Mucosa of rectum (tissue), 2 donors: ENCODE results near the gene CERKL.

Experiments
- H3K27ac ChIP-seq, 2 donors: one replicate each; pipeline ENCODE4 v1.7.0; 2013; ENCODE audit warnings: inconsistent platforms in 2 of 2, low read depth in 2 of 2, low read length in 2 of 2
- H3K27me3 ChIP-seq, 2 donors: one replicate each; pipeline ENCODE4 v1.7.0; 2013; ENCODE audit warnings: low read length in 2 of 2; ENCODE audit not compliant: control insufficient read depth in 2 of 2, insufficient read depth in 2 of 2
- H3K36me3 ChIP-seq, 2 donors: one replicate each; pipeline ENCODE4 v1.7.0; 2013; ENCODE audit warnings: low read length in 2 of 2; ENCODE audit not compliant: control insufficient read depth in 2 of 2, insufficient read depth in 2 of 2
- H3K4me1 ChIP-seq, 2 donors: one replicate each; pipeline ENCODE4 v1.7.0; 2013; ENCODE audit warnings: low read length in 2 of 2, mild to moderate bottlenecking in 1 of 2; ENCODE audit not compliant: control insufficient read depth in 2 of 2, insufficient read depth in 2 of 2
- H3K4me3 ChIP-seq, 2 donors: one replicate each; pipeline ENCODE4 v1.7.0; 2013; ENCODE audit warnings: low read length in 2 of 2
- H3K9ac ChIP-seq, 2 donors: one replicate each; pipeline ENCODE4 v1.7.0; 2013; ENCODE audit warnings: low read length in 2 of 2, low read depth in 1 of 2, mild to moderate bottlenecking in 1 of 2
- H3K9me3 ChIP-seq, 2 donors: one replicate each; pipeline ENCODE4 v1.7.0; 2013; ENCODE audit warnings: low read length in 2 of 2; ENCODE audit not compliant: control insufficient read depth in 2 of 2
- donor health status: healthy.
- donor health status: Normal muscosa, but diverticular disease.

Gene CERKL

DNA sequence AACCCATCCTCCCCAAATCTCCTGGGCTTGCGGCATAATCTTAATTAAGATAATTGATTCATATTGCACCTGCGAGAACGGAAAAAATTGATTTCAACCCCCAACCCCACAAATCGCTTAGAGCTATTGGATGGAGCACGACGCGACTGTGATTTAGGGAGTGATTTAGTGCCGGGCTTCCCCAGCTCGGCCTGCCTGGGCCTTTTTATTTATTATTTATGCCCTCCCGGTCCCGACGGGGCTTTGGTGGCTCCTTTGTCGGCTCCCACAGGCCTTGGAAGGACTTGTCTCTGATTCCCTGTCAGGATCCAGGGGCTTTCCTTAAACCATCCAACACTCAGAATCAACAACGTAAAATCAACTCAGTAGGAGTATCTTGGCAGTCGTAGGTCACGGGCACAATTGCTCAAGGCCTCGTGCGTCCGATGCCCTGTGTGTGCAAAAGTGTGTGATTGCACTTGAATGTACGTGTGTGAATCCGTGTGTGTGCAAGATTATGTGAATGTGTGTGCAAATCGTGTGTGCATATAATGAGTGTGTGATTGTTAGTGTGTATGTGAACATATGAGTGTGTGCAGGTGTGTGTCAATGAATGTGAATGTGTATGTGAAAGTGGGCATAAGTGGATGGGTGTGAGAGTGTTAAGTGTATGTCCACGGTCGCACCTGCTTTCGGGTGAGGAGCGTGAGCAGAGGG lies 27.7 kb upstream of the CERKL start:
- Histone ChIP-seq H3K36me3 (no peaks in the 10 kb centered on the region), H3K27ac (no peak overlapping the region), H3K9me3 (peaks cover 0 to 5% of the 10 kb centered on the region in 2 donors), H3K9ac (no peak overlapping the region), H3K27me3 (peaks cover 51 to 57% of the 10 kb centered on the region in 2 donors), H3K4me1 (peaks cover 0 to 2% of the 10 kb centered on the region in 2 donors), H3K4me3 (no peak overlapping the region)

DNA sequence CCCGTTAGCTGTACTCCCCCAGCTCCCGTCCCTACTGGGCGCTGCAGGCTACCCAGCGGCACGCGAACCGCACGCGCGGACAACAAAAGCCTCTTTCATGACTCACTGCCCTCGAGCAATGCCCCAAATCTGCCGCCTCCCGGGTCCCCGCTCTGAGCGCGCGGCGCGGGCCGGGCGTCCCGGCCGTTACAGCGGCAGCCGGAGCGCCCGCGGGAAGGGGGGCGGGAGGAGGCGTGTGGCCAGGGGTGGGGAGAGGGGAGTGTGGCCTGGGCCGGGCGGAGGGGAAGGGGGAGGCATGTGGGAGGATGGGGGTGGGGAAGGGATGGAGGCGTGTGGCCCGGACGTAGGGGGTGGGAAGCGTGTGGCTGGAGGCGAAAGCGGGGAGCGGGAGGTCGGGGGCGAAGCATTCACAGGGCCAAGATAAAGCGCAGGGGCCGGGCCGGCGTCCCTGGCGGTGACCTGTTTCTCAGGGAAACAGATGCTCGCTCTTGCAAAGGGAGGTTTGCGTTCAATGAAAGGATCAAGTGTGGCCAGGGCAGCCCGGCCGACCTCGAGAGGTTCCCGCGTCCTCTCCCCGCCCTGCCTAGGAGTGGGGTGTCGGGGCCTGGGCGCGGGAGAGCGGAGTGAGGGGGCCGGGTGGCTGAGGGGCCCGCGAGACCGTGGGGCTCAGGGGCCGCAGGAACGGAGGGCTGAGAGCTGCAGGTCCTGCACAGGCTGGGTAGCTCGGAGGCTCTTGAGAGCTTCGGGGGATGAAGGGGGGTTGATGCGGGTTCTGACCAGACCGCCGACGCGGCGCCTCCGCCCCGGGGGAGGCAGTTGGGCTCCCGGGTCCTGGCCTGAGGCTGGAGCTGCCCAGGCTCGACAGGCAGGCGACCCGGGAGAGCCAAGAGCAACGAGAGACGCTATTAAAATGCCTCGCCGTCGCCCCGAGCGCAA lies 26.9 kb upstream of the CERKL start:
- Histone ChIP-seq H3K4me3 (no peak overlapping the region), H3K4me1 (peaks cover 0 to 2% of the 10 kb centered on the region in 2 donors), H3K27ac (no peak overlapping the region), H3K27me3 (peaks cover 57 to 60% of the 10 kb centered on the region in 2 donors), H3K36me3 (no peaks in the 10 kb centered on the region), H3K9ac (no peak overlapping the region), H3K9me3 (peaks cover 0 to 5% of the 10 kb centered on the region in 2 donors)

DNA sequence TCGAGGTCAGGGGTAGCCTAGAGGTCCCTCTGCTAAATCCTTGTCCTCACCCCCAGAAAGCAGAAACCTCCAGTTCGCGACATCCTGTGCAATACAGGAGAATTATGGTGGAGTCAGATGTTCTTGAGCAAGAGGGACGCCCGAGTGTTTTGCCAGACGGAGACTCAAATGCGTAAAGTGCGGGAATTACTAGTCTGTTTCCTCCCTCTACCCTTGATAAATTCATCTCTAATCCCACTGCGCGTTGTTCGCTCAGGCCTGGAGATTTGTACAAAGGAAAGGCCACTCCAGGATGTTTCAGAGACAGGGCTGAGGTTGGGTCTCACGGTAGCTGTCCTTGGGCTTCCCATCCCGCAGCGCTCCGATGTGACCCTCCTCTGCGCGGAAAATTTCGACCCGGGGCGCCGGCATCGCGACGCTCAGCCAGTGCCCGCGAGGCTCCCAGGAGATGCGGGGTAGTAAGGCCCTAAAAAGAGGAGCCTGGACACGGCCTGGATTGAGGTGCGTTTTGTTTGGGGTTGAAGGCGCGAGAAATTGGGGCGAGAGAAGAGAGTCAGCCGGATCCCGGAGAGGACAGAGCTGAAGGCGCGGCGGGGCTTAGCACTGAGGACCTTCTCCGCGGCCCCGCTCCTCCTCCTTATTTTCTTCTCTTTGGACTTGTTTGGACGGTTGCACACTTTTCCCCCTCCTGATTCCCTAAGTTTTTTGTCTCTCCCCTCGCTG lies 26.1 kb upstream of the CERKL start:
- H3K4me1 ChIP-seq = peaks cover 0 to 2% of the 10 kb centered on the region in 2 donors
- peaks cover 0 to 5% of the 10 kb centered on the region in 2 donors for H3K9me3 ChIP-seq
- H3K4me3 ChIP-seq = no peak overlapping the region
- H3K36me3 ChIP-seq = no peaks in the 10 kb centered on the region
- no peak overlapping the region for H3K27ac ChIP-seq
- no peak overlapping the region for H3K9ac ChIP-seq
- H3K27me3 ChIP-seq = peaks cover 66 to 67% of the 10 kb centered on the region in 2 donors

DNA sequence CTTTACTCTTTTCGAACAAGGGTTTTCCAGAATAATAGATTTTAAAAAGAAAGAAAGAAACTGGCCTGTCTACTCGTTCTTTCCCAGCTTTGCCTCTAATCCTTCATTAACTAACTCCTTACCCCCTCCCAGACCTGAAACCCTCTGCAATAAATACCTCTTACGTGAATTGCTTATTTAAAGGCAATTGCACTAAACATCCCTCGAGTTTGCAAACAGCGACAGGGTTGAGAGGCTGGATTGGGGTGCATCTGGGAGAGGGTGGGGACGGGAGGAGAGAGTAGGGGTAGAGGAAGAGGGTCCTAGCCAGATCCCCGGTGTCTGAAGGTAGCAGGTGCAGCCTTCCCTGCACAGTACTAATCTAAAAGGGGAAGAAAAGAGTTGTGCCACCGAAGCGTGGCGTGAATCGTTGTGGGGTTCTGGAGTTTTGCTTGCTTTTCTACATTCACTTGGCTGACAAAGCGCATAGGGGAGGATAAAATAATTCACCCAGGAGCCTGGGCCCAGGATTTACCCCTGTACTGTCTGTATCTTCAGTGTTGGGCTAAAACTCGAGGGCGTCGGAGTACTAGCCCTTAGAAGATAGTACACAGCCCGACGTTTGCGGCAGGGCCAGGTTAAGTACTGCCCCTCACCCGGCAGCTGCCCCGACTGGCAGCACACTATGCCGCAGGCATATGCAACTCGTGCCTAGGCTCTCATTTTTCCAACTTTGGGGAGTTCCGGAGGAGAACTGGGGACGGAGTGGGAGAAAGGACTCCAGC lies 25.3 kb upstream of the CERKL start:
- H3K9me3 ChIP-seq = peaks cover 0 to 5% of the 10 kb centered on the region in 2 donors
- peaks cover 70 to 73% of the 10 kb centered on the region in 2 donors for H3K27me3 ChIP-seq
- H3K4me1 ChIP-seq = peaks cover 0 to 2% of the 10 kb centered on the region in 2 donors
- no peak overlapping the region for H3K9ac ChIP-seq
- no peak overlapping the region for H3K27ac ChIP-seq
- H3K36me3 ChIP-seq = no peaks in the 10 kb centered on the region
- no peak overlapping the region for H3K4me3 ChIP-seq

DNA sequence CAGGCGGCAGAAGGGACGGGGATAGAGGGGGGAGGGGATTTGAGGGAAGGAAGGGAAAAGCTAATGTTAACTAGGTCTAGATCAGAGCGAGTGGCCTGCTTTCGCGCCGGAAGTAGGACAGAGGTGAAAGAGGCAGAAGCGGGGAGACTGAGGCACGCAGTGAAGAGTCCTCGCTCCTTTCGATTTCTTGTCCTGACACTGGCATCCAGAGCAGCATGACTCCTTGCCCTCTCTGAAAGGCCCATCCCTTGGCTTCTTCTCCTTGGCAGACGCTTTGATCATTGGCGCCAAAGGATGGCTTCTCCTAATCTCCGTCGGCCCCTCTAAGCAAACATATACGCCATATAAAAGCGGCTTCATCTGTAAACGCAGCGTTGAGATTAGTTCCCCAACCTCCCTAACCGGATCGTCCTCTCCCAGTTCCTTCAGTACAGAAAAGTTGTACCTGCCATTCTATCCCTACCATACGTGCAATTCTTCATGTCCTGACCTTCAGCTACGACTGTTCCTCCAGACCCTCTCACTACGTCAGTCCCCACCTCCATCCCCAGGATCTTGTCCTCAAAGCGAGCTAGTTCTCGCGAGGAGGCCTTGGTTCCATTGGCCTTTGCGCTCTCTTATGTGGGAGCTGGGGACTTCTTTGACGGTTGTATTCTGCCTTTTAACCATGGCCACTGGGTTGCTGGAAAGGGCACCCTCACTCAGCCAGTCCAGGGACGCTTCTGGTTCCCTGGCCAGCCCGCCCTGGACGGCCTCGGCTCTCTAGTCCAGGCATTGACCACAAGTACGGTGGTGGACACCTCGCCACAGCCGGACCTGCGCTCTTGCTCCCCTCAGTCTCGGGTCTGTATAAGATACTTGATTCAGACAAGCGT lies 24.3 kb upstream of the CERKL start:
- H3K4me3 ChIP-seq = peak overlapping the region; percentile 11 to 22
- H3K27me3 ChIP-seq = peaks cover 66 to 69% of the 10 kb centered on the region in 2 donors
- H3K27ac ChIP-seq = no peak overlapping the region
- H3K9ac ChIP-seq = no peak overlapping the region
- H3K36me3 ChIP-seq = no peaks in the 10 kb centered on the region
- peaks cover 0 to 2% of the 10 kb centered on the region in 2 donors for H3K4me1 ChIP-seq
- peaks cover 0 to 5% of the 10 kb centered on the region in 2 donors for H3K9me3 ChIP-seq

DNA sequence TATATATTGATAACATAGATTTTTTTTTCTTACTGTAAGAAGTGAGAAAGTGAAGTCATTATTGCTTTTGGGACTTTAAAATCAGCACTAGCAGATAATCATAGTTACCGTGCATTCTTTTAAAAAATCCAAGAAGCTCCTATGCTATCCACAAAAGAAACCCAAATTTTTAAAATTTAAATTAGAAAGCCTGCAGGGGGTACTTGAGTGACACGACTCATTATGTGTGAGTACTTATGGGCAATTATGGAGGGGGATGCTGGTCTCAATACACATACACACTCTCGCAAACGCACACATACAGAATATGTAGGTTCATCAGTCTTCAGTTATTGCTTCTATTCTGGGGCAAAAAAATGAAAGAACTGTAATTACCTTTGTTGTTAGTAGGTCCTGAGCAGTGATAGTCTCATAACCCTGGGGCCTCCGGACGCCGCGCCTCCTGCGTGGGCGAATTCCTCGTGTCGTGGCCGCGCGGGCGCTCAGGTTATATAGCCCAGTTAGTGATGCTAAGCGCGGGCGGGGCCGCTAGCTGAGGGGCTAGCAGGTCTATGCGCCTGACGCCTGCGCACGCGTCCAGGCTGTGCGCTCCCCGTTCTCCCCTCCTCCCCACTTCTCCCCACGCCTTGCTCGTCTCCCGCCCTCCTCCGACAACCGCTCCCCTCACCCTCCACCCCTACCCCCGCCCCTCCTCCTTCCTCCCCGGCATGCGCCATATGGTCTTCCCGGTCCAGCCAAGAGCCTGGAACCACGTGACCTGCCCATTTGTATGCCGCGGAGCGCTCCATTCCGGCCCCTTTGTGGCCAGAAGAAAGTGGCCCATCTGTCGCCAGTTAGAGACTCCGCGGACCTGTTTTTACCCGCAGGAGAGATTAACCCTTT lies 23.4 kb upstream of the CERKL start, which contains the start of gene NEUROD1:
Gene NEUROD1 (minus strand): TSS at position 463 of the 882 bp plus-strand sequence. CDS start 1,657 bp downstream, outside the sequence.
- peaks cover 63 to 67% of the 10 kb centered on the region in 2 donors for H3K27me3 ChIP-seq
- no peaks in the 10 kb centered on the region for H3K36me3 ChIP-seq
- peaks cover 0 to 5% of the 10 kb centered on the region in 2 donors for H3K9me3 ChIP-seq
- peak within 1 kb of the TSS; percentile 11 to 22 for H3K4me3 ChIP-seq
- H3K9ac ChIP-seq = no peak within 1 kb of the TSS
- peaks cover 0 to 2% of the 10 kb centered on the region in 2 donors for H3K4me1 ChIP-seq
- H3K27ac ChIP-seq = no peak within 1 kb of the TSS

DNA sequence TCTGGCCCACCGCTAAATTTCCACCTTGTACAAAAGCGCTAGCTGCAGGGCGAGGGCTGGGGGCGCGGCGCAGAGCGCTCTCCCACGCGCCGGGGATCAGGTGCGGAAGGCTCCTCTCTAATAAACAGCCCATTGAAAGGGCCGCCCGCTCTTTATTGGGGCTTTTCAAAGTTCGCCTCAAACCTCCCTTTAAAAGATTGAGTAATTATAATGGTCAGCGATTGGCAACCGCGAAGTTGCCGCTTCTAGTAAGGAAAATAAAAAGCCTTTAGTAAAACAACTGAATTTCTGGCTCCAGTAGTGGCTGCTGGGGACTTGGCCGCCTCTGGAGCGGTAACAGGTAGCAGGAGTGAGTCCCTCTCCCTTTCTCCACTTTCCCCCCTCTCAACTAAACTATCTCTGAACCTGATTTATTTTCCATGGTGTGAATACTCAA lies 22.7 kb upstream of the CERKL start:
- Histone ChIP-seq H3K4me3 (no peak overlapping the region), H3K9ac (no peak overlapping the region), H3K36me3 (no peaks in the 10 kb centered on the region), H3K4me1 (peaks cover 0 to 2% of the 10 kb centered on the region in 2 donors), H3K9me3 (peaks cover 0 to 2% of the 10 kb centered on the region in 2 donors), H3K27ac (no peak overlapping the region), H3K27me3 (peaks cover 57 to 60% of the 10 kb centered on the region in 2 donors)

DNA sequence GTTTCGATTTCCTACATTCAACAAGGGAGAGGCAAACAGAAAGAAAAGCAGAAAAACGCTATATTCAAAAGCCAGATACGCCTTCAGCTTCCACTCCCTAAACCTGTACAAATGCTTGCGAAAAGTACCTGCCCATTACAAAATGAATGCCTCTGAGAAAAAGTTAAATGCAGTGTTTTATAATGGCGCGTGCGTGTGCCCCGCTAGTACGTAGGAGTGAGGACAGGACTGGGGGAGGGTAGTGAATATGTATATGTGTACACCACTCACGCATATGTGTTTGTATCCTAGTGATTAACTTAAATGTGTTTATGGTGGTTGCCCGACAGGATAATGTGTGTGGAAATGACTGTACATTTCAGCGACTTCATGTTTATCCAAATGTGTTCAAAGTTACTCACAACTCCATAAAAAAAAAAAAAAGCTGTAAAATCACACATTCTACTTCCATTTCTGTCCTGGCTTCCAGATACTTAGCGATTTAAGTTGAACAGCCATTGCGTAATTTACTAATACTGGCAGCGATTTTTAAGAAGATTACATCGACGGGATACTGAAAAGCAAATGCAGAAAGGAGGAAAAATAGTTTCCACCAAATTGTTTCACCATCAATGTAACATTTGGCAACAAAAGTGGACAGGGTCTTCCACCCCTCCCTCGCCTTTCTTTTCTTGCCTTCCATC lies 22.1 kb upstream of the CERKL start:
- Histone ChIP-seq H3K9me3 (peaks cover 0 to 2% of the 10 kb centered on the region in 2 donors), H3K4me3 (no peak overlapping the region), H3K9ac (no peak overlapping the region), H3K4me1 (peaks cover 0 to 2% of the 10 kb centered on the region in 2 donors), H3K36me3 (no peaks in the 10 kb centered on the region), H3K27me3 (peaks cover 54 to 56% of the 10 kb centered on the region in 2 donors), H3K27ac (no peak overlapping the region)
